Parathyroid adenoma (tissue), 2 donors: ENCODE results near the gene MED8.

Experiments used
- H2AFZ ChIP-seq: fragments of 300-600 bp; sonication (generic); one replicate; pipeline ENCODE4 v1.7.0; 2017; ENCODE audit warnings: antibody characterized with exemption, mild to moderate bottlenecking
- H3K27ac ChIP-seq: fragments of 300-600 bp; sonication (generic); one replicate; pipeline ENCODE4 v1.7.0; 2017
- H3K27me3 ChIP-seq: fragments of 300-600 bp; sonication (generic); one replicate; pipeline ENCODE4 v1.7.0; 2017; ENCODE audit warnings: low read length; ENCODE audit not compliant: control insufficient read depth, insufficient read depth
- H3K36me3 ChIP-seq: fragments of 300-600 bp; sonication (generic); one replicate; pipeline ENCODE4 v1.7.0; 2017; ENCODE audit warnings: low read length; ENCODE audit not compliant: control insufficient read depth, insufficient read depth
- H3K4me1 ChIP-seq: fragments of 300-600 bp; sonication (generic); one replicate; pipeline ENCODE4 v1.7.0; 2017; ENCODE audit warnings: control low read depth
- H3K4me2 ChIP-seq: fragments of 300-600 bp; sonication (generic); one replicate; pipeline ENCODE4 v1.7.0; 2017; ENCODE audit warnings: low read length
- H3K4me3 ChIP-seq: fragments of 300-600 bp; sonication (generic); one replicate; pipeline ENCODE4 v1.7.0; 2017; ENCODE audit warnings: low read depth, low read length
- H3K79me2 ChIP-seq: fragments of 300-600 bp; sonication (generic); one replicate; pipeline ENCODE4 v1.7.0; 2017; ENCODE audit warnings: control low read depth
- H3K9ac ChIP-seq: fragments of 300-600 bp; sonication (generic); one replicate; pipeline ENCODE4 v1.7.0; 2017; ENCODE audit warnings: mild to moderate bottlenecking
- H3K9me3 ChIP-seq: fragments of 300-600 bp; sonication (generic); one replicate; pipeline ENCODE4 v1.7.0; 2017; ENCODE audit warnings: low read length; ENCODE audit not compliant: control insufficient read depth
- TF ChIP-seq, protein P1 (sequence below): fragments of 300-600 bp; sonication (generic); IDR thresholded peaks from one replicate; pipeline ENCODE4 v1.7.0; 2017; ENCODE audit warnings: antibody characterized with exemption, mild to moderate bottlenecking
- donor health status: primary hyperparathyroidism.

Gene MED8

DNA sequence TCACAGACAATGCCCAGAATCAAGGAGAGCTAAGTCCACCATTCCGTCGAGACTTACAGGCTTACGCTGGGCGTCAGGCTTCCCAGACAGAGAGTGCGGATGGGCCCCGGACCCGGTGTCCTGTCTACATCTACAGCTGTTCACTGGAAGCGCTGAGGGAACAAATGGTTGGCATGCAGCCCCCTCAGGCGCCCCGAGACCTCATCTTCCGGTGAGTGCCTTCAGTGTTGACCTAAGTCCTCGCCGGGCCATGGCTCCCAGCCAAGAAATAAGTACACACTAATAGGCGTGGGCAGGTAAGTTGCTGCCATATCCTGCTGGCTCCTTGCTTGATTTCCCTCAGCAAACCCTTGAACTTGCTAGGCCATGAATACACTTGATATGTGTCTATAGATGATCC lies 37.9 kb upstream of the MED8 start:
- Histone ChIP-seq H3K4me3 (no peak overlapping the region), H3K36me3 (no peaks in the 10 kb centered on the region), H3K4me2 (no peak overlapping the region), H3K27ac (no peak overlapping the region), H3K79me2 (no peaks in the 10 kb centered on the region), H3K9ac (no peak overlapping the region), H3K9me3 (no peaks in the 10 kb centered on the region), H3K4me1 (no peaks in the 10 kb centered on the region), H2AFZ (no peak overlapping the region), H3K27me3 (no peaks in the 10 kb centered on the region)
- TF ChIP-seq, protein P1, sequence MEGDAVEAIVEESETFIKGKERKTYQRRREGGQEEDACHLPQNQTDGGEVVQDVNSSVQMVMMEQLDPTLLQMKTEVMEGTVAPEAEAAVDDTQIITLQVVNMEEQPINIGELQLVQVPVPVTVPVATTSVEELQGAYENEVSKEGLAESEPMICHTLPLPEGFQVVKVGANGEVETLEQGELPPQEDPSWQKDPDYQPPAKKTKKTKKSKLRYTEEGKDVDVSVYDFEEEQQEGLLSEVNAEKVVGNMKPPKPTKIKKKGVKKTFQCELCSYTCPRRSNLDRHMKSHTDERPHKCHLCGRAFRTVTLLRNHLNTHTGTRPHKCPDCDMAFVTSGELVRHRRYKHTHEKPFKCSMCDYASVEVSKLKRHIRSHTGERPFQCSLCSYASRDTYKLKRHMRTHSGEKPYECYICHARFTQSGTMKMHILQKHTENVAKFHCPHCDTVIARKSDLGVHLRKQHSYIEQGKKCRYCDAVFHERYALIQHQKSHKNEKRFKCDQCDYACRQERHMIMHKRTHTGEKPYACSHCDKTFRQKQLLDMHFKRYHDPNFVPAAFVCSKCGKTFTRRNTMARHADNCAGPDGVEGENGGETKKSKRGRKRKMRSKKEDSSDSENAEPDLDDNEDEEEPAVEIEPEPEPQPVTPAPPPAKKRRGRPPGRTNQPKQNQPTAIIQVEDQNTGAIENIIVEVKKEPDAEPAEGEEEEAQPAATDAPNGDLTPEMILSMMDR: no peak

DNA sequence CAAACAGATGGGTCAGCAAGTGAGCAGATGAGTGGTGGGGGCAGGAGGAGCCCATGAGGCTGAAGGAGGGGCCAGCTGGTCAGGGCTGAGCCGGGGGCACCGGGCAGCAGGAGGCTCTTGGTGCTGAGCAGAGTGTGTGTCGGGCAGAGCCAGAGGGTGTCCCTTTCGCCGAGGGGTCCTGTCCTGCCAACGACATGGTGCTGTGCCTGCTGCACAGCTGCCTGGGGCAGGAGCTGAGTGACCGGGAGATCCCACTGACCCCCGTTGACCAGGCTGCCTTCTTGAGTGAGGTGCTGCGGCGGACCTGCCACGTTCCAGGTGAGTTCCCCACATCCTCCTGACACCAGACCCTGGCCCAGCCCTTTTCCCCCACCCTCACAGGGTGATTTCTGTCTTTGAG lies 36.6 kb upstream of the MED8 start:
- H3K27me3 ChIP-seq: no peaks in the 10 kb centered on the region
- no peaks in the 10 kb centered on the region for H3K36me3 ChIP-seq
- no peaks in the 10 kb centered on the region for H3K4me1 ChIP-seq
- H3K4me3 ChIP-seq: no peak overlapping the region
- TF ChIP-seq, protein P1: no peak
- no peak overlapping the region for H2AFZ ChIP-seq
- H3K9me3 ChIP-seq: no peaks in the 10 kb centered on the region
- no peak overlapping the region for H3K4me2 ChIP-seq
- H3K79me2 ChIP-seq: no peaks in the 10 kb centered on the region
- H3K27ac ChIP-seq: no peak overlapping the region
- no peak overlapping the region for H3K9ac ChIP-seq

- Histone ChIP-seq H3K4me3 (no peak overlapping the region), H3K9me3 (no peaks in the 10 kb centered on the region), H3K36me3 (no peaks in the 10 kb centered on the region), H3K4me1 (no peaks in the 10 kb centered on the region), H3K9ac (no peak overlapping the region), H2AFZ (no peak overlapping the region), H3K27ac (no peak overlapping the region), H3K4me2 (no peak overlapping the region), H3K79me2 (no peaks in the 10 kb centered on the region), H3K27me3 (no peaks in the 10 kb centered on the region)
- TF ChIP-seq, protein P1: no peak
Measured at GRCh38 chr1:43425045-43425444, 35.4 kb upstream of the MED8 start.

DNA sequence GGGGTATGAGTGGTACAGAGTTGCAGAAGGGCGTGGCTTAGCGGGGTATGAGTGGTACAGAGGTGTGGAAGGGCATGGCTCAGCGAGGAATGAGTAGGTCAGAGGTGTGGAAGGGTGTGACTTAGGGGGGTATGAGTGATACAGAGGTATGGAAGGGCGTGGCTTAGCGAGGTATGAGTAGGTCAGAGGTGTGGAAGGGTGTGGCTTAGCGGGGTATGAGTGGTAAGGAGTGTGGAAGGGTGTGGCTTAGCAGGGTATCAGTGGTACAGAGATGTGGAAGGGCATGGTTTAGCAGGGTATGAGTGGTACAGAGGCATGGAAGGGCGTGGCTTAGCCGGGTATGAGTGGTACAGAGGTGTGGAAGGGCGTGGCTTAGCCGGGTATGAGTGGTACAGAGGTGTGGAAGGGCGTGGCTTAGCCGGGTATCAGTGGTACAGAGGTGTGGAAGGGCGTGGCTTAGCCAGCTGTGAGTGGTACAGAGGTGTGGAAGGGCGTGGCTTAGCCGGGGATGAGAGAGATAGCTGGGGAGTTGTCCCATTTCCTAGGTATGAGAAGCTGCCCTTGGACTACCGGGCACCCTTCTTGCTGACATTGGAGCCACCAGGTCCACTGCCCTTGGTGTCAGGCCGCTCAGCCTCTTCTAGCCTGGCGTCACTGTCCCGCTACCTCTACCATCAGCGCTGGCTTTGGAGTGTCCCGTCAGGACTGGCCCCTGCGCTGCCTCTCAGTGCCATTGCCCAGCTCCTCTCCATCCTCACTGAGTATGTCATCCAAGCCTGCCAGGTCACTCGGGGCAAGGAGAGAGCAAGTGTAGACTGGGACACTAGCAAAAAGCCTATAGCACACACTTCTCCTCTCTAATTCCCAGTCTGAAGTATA lies 34.3 kb upstream of the MED8 start:
- no peaks in the 10 kb centered on the region for H3K9me3 ChIP-seq
- no peak overlapping the region for H2AFZ ChIP-seq
- H3K27ac ChIP-seq: no peak overlapping the region
- H3K9ac ChIP-seq: no peak overlapping the region
- H3K4me2 ChIP-seq: no peak overlapping the region
- H3K36me3 ChIP-seq: no peaks in the 10 kb centered on the region
- H3K27me3 ChIP-seq: no peaks in the 10 kb centered on the region
- no peaks in the 10 kb centered on the region for H3K4me1 ChIP-seq
- TF ChIP-seq, protein P1: no peak
- H3K4me3 ChIP-seq: no peak overlapping the region
- H3K79me2 ChIP-seq: no peaks in the 10 kb centered on the region
